Measurements from ENCODE around the gene CLEC20A. TPM values are rescaled to one million over a fixed set of nuclear protein-coding genes. Genes with fewer than 3 reads are reported as not detected.

Gene CLEC20A
- total and polyA plus RNA-seq, 2 of the 8 experiments (the other 6 are each of a cell fraction or from before 2014, with no cell fraction given): not detected

GRCh38 chr1:178458203-178458602, 38.6 kb downstream of the CLEC20A start (continued):
- TF ChIP-seq TAF7 (optimal IDR thresholded peaks at IDR 0.05; ENCODE audit: borderline replicate concordance, low read depth, low read length): no peak
- no peak for TF ChIP-seq SP4 (IDR thresholded peaks at IDR 0.05; ENCODE audit: low read length)
- no peak for TF ChIP-seq TBP (IDR thresholded peaks at IDR 0.05; ENCODE audit: low read depth, low read length)
- no peak for TF ChIP-seq JUN (IDR thresholded peaks at IDR 0.05; ENCODE audit: low read depth, low read length)

Data from H1 (cell line).